H9 (cell line): ENCODE measurements around the gene CXXC5. TPM values are rescaled to one million over a fixed set of nuclear protein-coding genes. Genes with fewer than 3 reads are reported as not detected.

Experiments
- DNase-seq: peaks from one replicate; pipeline ENCODE4 v3.0.0-alpha.2; 2017
- H2AFZ ChIP-seq: one replicate; pipeline ENCODE4 v1.6.1; 2013; ENCODE audit warnings: mild to moderate bottlenecking, low read length, control low read depth, moderate library complexity
- H2AK5ac ChIP-seq: 2 replicates; pipeline ENCODE4 v1.6.1; 2013; ENCODE audit warnings: low read length, control low read depth, mixed read lengths; ENCODE audit not compliant: insufficient read length
- H2BK120ac ChIP-seq: one replicate; pipeline ENCODE4 v1.6.1; 2013; ENCODE audit warnings: low read depth, mild to moderate bottlenecking, low read length, control low read depth, inconsistent platforms; ENCODE audit not compliant: poor library complexity, severe bottlenecking
- H2BK12ac ChIP-seq: 2 replicates; pipeline ENCODE4 v1.6.1; 2013; ENCODE audit warnings: low read length, control low read depth, mixed read lengths, low read depth; ENCODE audit not compliant: insufficient read length
- H2BK15ac ChIP-seq: 2 replicates; pipeline ENCODE4 v1.6.1; 2013; ENCODE audit warnings: low read depth, low read length, control low read depth
- H2BK20ac ChIP-seq: one replicate; pipeline ENCODE4 v1.6.1; 2013; ENCODE audit warnings: low read depth, mild to moderate bottlenecking, low read length, control low read depth, inconsistent platforms; ENCODE audit not compliant: poor library complexity, severe bottlenecking
- H2BK5ac ChIP-seq: 2 replicates; pipeline ENCODE4 v1.6.1; 2013; ENCODE audit warnings: low read length, control low read depth, mixed read lengths; ENCODE audit not compliant: insufficient read length
- H3K14ac ChIP-seq: 2 replicates; pipeline ENCODE4 v1.6.1; 2013; ENCODE audit warnings: low read length, control low read depth; ENCODE audit not compliant: insufficient read depth
- H3K18ac ChIP-seq: 2 replicates; pipeline ENCODE4 v1.6.1; 2013; ENCODE audit warnings: low read depth, mild to moderate bottlenecking, mixed read lengths, low read length, control low read depth; ENCODE audit not compliant: insufficient read length
- H3K23ac ChIP-seq: 2 replicates; pipeline ENCODE4 v1.6.1; 2013; ENCODE audit warnings: low read length, control low read depth, mixed read lengths, low read depth; ENCODE audit not compliant: insufficient read length
- H3K23me2 ChIP-seq: 2 replicates; pipeline ENCODE4 v1.6.1; 2013; ENCODE audit warnings: low read depth, mild to moderate bottlenecking, mixed read lengths, low read length, control low read depth; ENCODE audit not compliant: insufficient read length, poor library complexity, severe bottlenecking
- H3K27ac ChIP-seq: 2 replicates; pipeline ENCODE4 v1.5.1; 2013; ENCODE audit warnings: low read length, control low read depth, mixed read lengths, low read depth; ENCODE audit not compliant: insufficient read length
- H3K27me3 ChIP-seq: 2 replicates; pipeline ENCODE4 v1.6.1; 2013; ENCODE audit warnings: low read length, control low read depth, inconsistent platforms; ENCODE audit not compliant: insufficient read depth
- H3K4ac ChIP-seq: 2 replicates; pipeline ENCODE4 v1.6.1; 2013; ENCODE audit warnings: low read depth, mild to moderate bottlenecking, control low read depth, inconsistent platforms, low read length, moderate library complexity
- H3K4me1 ChIP-seq: 2 replicates; pipeline ENCODE4 v1.6.1; 2013; ENCODE audit warnings: low read length, control low read depth, inconsistent platforms; ENCODE audit not compliant: insufficient read depth
- H3K4me2 ChIP-seq: 2 replicates; pipeline ENCODE4 v1.6.1; 2013; ENCODE audit warnings: low read length, control low read depth, mixed read lengths; ENCODE audit not compliant: insufficient read length, insufficient read depth
- H3K56ac ChIP-seq: 2 replicates; pipeline ENCODE4 v1.6.1; 2013; ENCODE audit warnings: low read depth, mild to moderate bottlenecking, mixed read lengths, low read length, control low read depth; ENCODE audit not compliant: insufficient read length
- H3K79me1 ChIP-seq: 2 replicates; pipeline ENCODE4 v1.6.1; 2013; ENCODE audit warnings: low read depth, mild to moderate bottlenecking, moderate library complexity, low read length, control low read depth, inconsistent platforms; ENCODE audit not compliant: insufficient read depth, poor library complexity, severe bottlenecking
- H3K79me2 ChIP-seq: 2 replicates; pipeline ENCODE4 v1.6.1; 2013; ENCODE audit warnings: low read length, control low read depth, inconsistent platforms; ENCODE audit not compliant: insufficient read depth
- H3K9ac ChIP-seq: 2 replicates; pipeline ENCODE4 v1.6.1; 2013; ENCODE audit warnings: low read length, control low read depth, mixed read lengths; ENCODE audit not compliant: insufficient read length; ENCODE audit errors: extremely low read depth
- H3K9me3 ChIP-seq: one replicate; pipeline ENCODE4 v1.6.1; 2013; ENCODE audit warnings: low read depth, low read length, inconsistent platforms; ENCODE audit not compliant: control insufficient read depth
- H3T11ph ChIP-seq: one replicate; pipeline ENCODE4 v1.6.1; 2013; ENCODE audit warnings: mild to moderate bottlenecking, low read length, control low read depth, inconsistent platforms
- H4K20me1 ChIP-seq: one replicate; pipeline ENCODE4 v1.6.1; 2013; ENCODE audit not compliant: control insufficient read depth, insufficient read length, insufficient read depth
- H4K5ac ChIP-seq: 2 replicates; pipeline ENCODE4 v1.6.1; 2013; ENCODE audit warnings: low read depth, mild to moderate bottlenecking, mixed read lengths, low read length, control low read depth; ENCODE audit not compliant: insufficient read length
- H4K8ac ChIP-seq: replicated peaks from 2 replicates; pipeline ENCODE4 v1.6.1; 2013; ENCODE audit warnings: low read length, control low read depth, mixed read lengths, low read depth; ENCODE audit not compliant: insufficient read length
- H4K91ac ChIP-seq: 2 replicates; pipeline ENCODE4 v1.6.1; 2013; ENCODE audit warnings: low read depth, mild to moderate bottlenecking, moderate library complexity, mixed read lengths, low read length, control low read depth; ENCODE audit not compliant: insufficient read length
- H3K27ac Mint-ChIP-seq, 3 experiments: 2 replicates in 2 of 3; 3 replicates in 1 of 3; pipeline ENCODE4 v1.8.0; 2020 to 2021; ENCODE audit warnings: mixed read lengths in 3 of 3, mild to moderate bottlenecking in 1 of 3, moderate library complexity in 1 of 3
- H3K27me3 Mint-ChIP-seq: 2 replicates; pipeline ENCODE4 v1.8.0; 2021; ENCODE audit warnings: low read depth, mild to moderate bottlenecking, moderate library complexity, mixed read lengths
- H3K36me3 Mint-ChIP-seq, 3 experiments: 2 replicates in 2 of 3; 3 replicates in 1 of 3; pipeline ENCODE4 v1.8.0; 2020 to 2021; ENCODE audit warnings: low read depth in 3 of 3, mixed read lengths in 3 of 3; ENCODE audit not compliant: insufficient read depth in 1 of 3
- H3K4me1 Mint-ChIP-seq, 2 experiments: 2 replicates each; pipeline ENCODE4 v1.8.0; 2020; ENCODE audit warnings: mixed read lengths in 2 of 2
- H3K4me3 Mint-ChIP-seq, 2 experiments: 2 replicates in 1 of 2; 3 replicates in 1 of 2; pipeline ENCODE4 v1.8.0; 2020 to 2021; ENCODE audit warnings: mild to moderate bottlenecking in 2 of 2, mixed read lengths in 2 of 2, moderate library complexity in 1 of 2
- H3K9me3 Mint-ChIP-seq, 2 experiments: 2 replicates in 1 of 2; 3 replicates in 1 of 2; pipeline ENCODE4 v1.8.0; 2020; ENCODE audit warnings: mild to moderate bottlenecking in 2 of 2, mixed read lengths in 2 of 2, moderate library complexity in 1 of 2
- CTCF ChIP-seq: fragments of 200-600 bp; sonication (generic); conservative IDR thresholded peaks from 3 replicates; pipeline ENCODE4 v1.8.0; 2021; ENCODE audit warnings: antibody characterized with exemption, mild to moderate bottlenecking
- WGBS: extraction: QIAGEN DNeasy Blood & Tissue Kit; methylation state at CpG from one replicate; pipeline ENCODE4 v1.1.7; 2013; ENCODE audit warnings: missing lambda C conversion rate, low lambda C conversion rate, mixed read lengths; ENCODE audit not compliant: insufficient read length; ENCODE audit errors: extremely low coverage; 5-methylcytosine and 5-hydroxymethylcytosine counted together
- total RNA-seq: library from RNA; stranded (reverse); gene quantifications from 2 replicates; pipeline ENCODE4 v1.2.1, GENCODE V29; 2021

Gene CXXC5
- total RNA-seq, 1 experiment from 2014 or later, result 105 TPM

- no CpG with 5 or more reads among the region's 9 CpGs for WGBS
- Mint-ChIP-seq H3K9me3 (no peaks in the 10 kb centered on the region), H3K27ac (no peak overlapping the region; a peak in 1 of 7 replicates), H3K27me3 (no peaks in the 10 kb centered on the region), H3K36me3 (peaks cover 0 to 14% (median 0%) of the 10 kb centered on the region in 3 experiments; a peak in 3 of 7 replicates), H3K4me1 (peaks cover 49 to 55% of the 10 kb centered on the region in 2 experiments), H3K4me3 (no peak overlapping the region)
- Histone ChIP-seq H2BK12ac (no peak overlapping the region), H3K4me2 (no peak overlapping the region), H3K27me3 (no peaks in the 10 kb centered on the region), H3K18ac (no peak overlapping the region), H3K23ac (no peak overlapping the region), H2AK5ac (no peak overlapping the region), H4K20me1 (no peaks in the 10 kb centered on the region), H4K8ac (no peak overlapping the region), H3K4me1 (peaks cover 25% of the 10 kb centered on the region), H2BK5ac (no peak overlapping the region), H3K14ac (no peak overlapping the region), H2BK120ac (no peak overlapping the region), H3T11ph (no peak overlapping the region), H3K79me1 (peaks cover 8% of the 10 kb centered on the region), H4K5ac (no peak overlapping the region), H3K23me2 (peaks cover 4% of the 10 kb centered on the region), H4K91ac (no peak overlapping the region), H3K9me3 (no peaks in the 10 kb centered on the region), H2AFZ (no peak overlapping the region), H3K27ac (no peak overlapping the region), H3K4ac (no peak overlapping the region), H3K9ac (no peak overlapping the region), H3K56ac (no peak overlapping the region), H2BK15ac (no peak overlapping the region), H3K79me2 (peaks cover 55% of the 10 kb centered on the region; the same call in 1 of the 2 replicates), H2BK20ac (no peak overlapping the region)
- DNase-seq, result no peak
- TF ChIP-seq CTCF, result no peak
Measured at GRCh38 chr5:139662617-139663016, 14.5 kb downstream of the CXXC5 start.
